HepG2 (cell line): ENCODE data around the gene ZNF526.

Source experiments
- CC2D1A ChIP-seq: sonication (generic); formaldehyde crosslinking; IDR thresholded peaks from 2 replicates; pipeline ENCODE4 v1.8.1; 2023; ENCODE audit warnings: mild to moderate bottlenecking, missing genetic modification reagents
- FOXA1 ChIP-seq, 2 experiments: fragments of 450-650 bp in 1 of 2; sonication (generic) in 1 of 2; formaldehyde crosslinking in 1 of 2; IDR thresholded peaks; 2 replicates each; pipeline versions ENCODE4 v1.4.0 to v1.6.1; 2016 to 2020; ENCODE audit warnings: missing genetic modification reagents in 1 of 2
- GABPB1 ChIP-seq: IDR thresholded peaks from 2 replicates; pipeline ENCODE4 v1.6.1; 2016; ENCODE audit warnings: mild to moderate bottlenecking, missing genetic modification reagents, moderate library complexity, missing compliant biosample characterization
- IRF2 ChIP-seq: IDR thresholded peaks from 2 replicates; pipeline ENCODE4 v1.6.1; 2018; ENCODE audit warnings: missing genetic modification reagents, missing compliant biosample characterization
- MEIS2 ChIP-seq: sonication (generic); formaldehyde crosslinking; IDR thresholded peaks from 2 replicates; pipeline ENCODE4 v1.9.0; 2021; ENCODE audit warnings: mild to moderate bottlenecking, missing genetic modification reagents
- SMAD1 ChIP-seq: sonication (generic); formaldehyde crosslinking; IDR thresholded peaks from 2 replicates; pipeline ENCODE4 v1.4.0; 2020; ENCODE audit warnings: missing genetic modification reagents, low read depth, mild to moderate bottlenecking, borderline replicate concordance
- SOX6 ChIP-seq, 2 experiments: fragments of 450-650 bp in 1 of 2; sonication (generic) in 1 of 2; formaldehyde crosslinking in 1 of 2; IDR thresholded peaks; 2 replicates each; pipeline versions ENCODE4 v1.4.0 to v1.6.1; 2017 to 2020; ENCODE audit warnings: antibody characterized with exemption in 1 of 2, mild to moderate bottlenecking in 1 of 2, missing genetic modification reagents in 1 of 2
- ZBTB7A ChIP-seq: sonication (generic); formaldehyde crosslinking; IDR thresholded peaks from 2 replicates; pipeline ENCODE4 v1.8.0; 2022; ENCODE audit warnings: mild to moderate bottlenecking, missing genetic modification reagents
- ZNF230 ChIP-seq: sonication (generic); formaldehyde crosslinking; IDR thresholded peaks from 2 replicates; pipeline ENCODE4 v1.4.0; 2020; ENCODE audit warnings: mild to moderate bottlenecking, missing genetic modification reagents
- TF ChIP-seq, protein P1 (sequence below): sonication (generic); formaldehyde crosslinking; IDR thresholded peaks from 2 replicates; pipeline ENCODE4 v1.9.0; 2022; ENCODE audit warnings: missing genetic modification reagents, mild to moderate bottlenecking, borderline replicate concordance

GRCh38 chr19:42217520-42218437 is 2.3 kb upstream of the ZNF526 start, which contains the start of gene DEDD2:
- TF ChIP-seq IRF2 (CRISPR knock-in tag) (peak; percentile 34; the same call in 1 of the 2 replicates), ZNF230 (CRISPR knock-in tag) (no peak), GABPB1 (peak; percentile 80), MEIS2 (CRISPR knock-in tag) (no peak), ZBTB7A (CRISPR knock-in tag) (no peak), SOX6 (IDR thresholded peaks at IDR 0.05) (no peak), SOX6 (CRISPR knock-in tag; IDR thresholded peaks at IDR 0.05) (peak; percentile 88), CC2D1A (no peak), FOXA1 (IDR thresholded peaks at IDR 0.05) (no peak), FOXA1 (CRISPR knock-in tag; IDR thresholded peaks at IDR 0.05) (no peak), SMAD1 (CRISPR knock-in tag) (no peak)
- TF ChIP-seq, protein P1, sequence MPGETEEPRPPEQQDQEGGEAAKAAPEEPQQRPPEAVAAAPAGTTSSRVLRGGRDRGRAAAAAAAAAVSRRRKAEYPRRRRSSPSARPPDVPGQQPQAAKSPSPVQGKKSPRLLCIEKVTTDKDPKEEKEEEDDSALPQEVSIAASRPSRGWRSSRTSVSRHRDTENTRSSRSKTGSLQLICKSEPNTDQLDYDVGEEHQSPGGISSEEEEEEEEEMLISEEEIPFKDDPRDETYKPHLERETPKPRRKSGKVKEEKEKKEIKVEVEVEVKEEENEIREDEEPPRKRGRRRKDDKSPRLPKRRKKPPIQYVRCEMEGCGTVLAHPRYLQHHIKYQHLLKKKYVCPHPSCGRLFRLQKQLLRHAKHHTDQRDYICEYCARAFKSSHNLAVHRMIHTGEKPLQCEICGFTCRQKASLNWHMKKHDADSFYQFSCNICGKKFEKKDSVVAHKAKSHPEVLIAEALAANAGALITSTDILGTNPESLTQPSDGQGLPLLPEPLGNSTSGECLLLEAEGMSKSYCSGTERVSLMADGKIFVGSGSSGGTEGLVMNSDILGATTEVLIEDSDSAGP (CRISPR knock-in tag) = peak; percentile 12; the same call in 1 of the 2 replicates
